ENCODE results near the gene CD3G.

DNA sequence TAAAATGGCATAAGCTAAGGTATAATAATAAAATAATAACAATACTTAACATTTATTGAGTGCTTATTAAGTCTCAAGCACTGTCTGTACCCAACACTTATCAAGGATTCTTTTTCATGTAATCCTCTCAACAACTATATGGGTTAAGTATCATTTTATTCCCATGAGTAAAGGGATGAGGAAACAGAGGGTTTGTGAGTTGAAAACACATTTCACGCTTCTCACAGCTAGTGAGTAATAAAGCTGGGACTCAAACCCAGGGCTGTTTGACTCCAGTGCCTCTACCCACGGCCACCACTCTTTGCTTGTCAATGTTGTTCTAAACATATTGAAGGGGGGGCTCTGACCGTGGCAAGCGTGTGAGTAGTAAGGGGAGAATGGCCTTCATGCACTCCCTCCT is 30.9 kb upstream of the CD3G start:
- TF ChIP-seq, protein P1, sequence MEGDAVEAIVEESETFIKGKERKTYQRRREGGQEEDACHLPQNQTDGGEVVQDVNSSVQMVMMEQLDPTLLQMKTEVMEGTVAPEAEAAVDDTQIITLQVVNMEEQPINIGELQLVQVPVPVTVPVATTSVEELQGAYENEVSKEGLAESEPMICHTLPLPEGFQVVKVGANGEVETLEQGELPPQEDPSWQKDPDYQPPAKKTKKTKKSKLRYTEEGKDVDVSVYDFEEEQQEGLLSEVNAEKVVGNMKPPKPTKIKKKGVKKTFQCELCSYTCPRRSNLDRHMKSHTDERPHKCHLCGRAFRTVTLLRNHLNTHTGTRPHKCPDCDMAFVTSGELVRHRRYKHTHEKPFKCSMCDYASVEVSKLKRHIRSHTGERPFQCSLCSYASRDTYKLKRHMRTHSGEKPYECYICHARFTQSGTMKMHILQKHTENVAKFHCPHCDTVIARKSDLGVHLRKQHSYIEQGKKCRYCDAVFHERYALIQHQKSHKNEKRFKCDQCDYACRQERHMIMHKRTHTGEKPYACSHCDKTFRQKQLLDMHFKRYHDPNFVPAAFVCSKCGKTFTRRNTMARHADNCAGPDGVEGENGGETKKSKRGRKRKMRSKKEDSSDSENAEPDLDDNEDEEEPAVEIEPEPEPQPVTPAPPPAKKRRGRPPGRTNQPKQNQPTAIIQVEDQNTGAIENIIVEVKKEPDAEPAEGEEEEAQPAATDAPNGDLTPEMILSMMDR (IDR thresholded peaks at IDR 0.05; ENCODE audit: low read length), result no peak
- TF ChIP-seq EZH2 (optimal IDR thresholded peaks at IDR 0.05; ENCODE audit: low read depth, low read length) (no peak), EZH2phosphoT487 (IDR thresholded peaks at IDR 0.05; ENCODE audit: low read length) (no peak)
